Sigmoid colon (tissue), 3 donors: ENCODE results near the gene ZNF789.

Source experiments
- POLR2A ChIP-seq, 2 donors: fragments of 450-650 bp; IDR thresholded peaks; one replicate each; pipeline ENCODE4 v1.6.1; 2016; ENCODE audit warnings: antibody characterized with exemption in 2 of 2, mild to moderate bottlenecking in 2 of 2, moderate library complexity in 2 of 2
- TF ChIP-seq, protein P1 (sequence below), 4 experiments: fragments of 450-650 bp in 3 of 4; fragments of 200-600 bp in 1 of 4; IDR thresholded peaks; one replicate each; pipeline ENCODE4 v1.5.1; 2016 to 2019; ENCODE audit warnings: antibody characterized with exemption in 4 of 4, mild to moderate bottlenecking in 3 of 4, moderate library complexity in 2 of 4

- TF ChIP-seq POLR2A (IDR thresholded peaks at IDR 0.05) = no peak
- TF ChIP-seq, protein P1, sequence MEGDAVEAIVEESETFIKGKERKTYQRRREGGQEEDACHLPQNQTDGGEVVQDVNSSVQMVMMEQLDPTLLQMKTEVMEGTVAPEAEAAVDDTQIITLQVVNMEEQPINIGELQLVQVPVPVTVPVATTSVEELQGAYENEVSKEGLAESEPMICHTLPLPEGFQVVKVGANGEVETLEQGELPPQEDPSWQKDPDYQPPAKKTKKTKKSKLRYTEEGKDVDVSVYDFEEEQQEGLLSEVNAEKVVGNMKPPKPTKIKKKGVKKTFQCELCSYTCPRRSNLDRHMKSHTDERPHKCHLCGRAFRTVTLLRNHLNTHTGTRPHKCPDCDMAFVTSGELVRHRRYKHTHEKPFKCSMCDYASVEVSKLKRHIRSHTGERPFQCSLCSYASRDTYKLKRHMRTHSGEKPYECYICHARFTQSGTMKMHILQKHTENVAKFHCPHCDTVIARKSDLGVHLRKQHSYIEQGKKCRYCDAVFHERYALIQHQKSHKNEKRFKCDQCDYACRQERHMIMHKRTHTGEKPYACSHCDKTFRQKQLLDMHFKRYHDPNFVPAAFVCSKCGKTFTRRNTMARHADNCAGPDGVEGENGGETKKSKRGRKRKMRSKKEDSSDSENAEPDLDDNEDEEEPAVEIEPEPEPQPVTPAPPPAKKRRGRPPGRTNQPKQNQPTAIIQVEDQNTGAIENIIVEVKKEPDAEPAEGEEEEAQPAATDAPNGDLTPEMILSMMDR (IDR thresholded peaks at IDR 0.05) = no peak
These were observed 15.5 kb upstream of the ZNF789 start for GRCh38 chr7:99457050-99457649.
